Heart left ventricle (tissue), 13 donors: ENCODE results near the gene SLC5A12.

Experiments
- CTCF ChIP-seq, 12 donors: fragments of 200-600 bp; sonication (generic) in 4 of 12; IDR thresholded peaks; one replicate each; pipeline versions ENCODE4 v1.5.0 to v1.8.0; 2018 to 2022; ENCODE audit warnings: antibody characterized with exemption in 12 of 12, mild to moderate bottlenecking in 5 of 12
- POLR2A ChIP-seq, 2 donors: fragments of 450-650 bp; IDR thresholded peaks; one replicate each; pipeline ENCODE4 v1.6.1; 2017; ENCODE audit warnings: antibody characterized with exemption in 2 of 2, mild to moderate bottlenecking in 2 of 2, moderate library complexity in 2 of 2
- donor health status: ischemic (EF 13 %, LVEDD 7.1; RV severe dilation, severe dysfunction).
- donor health status: DM: no; HTN: yes; CAD: no.
- donor health status: DM: no; HTN: no; CAD: no.
- donor health status: ischemic (EF 25% LVEDD 6.9; RV normal size, moderate dysfunction).
- donor health status: ischemic (EF 25% LVEDD 5.7; RV mildly dilated, moderate dysfunction).
- donor health status: ischemic (EF 35%, LVEDD 5.7; RV mildly dilated, moderate dysfunction).
- donor health status: nonischemic (EF 11% LVEDD 7.7; RV severe dilation, severe dysfunction).
- donor health status: DM: yes; HTN: yes; CAD: no.
- donor health status: PGD.
- donor health status: ischemic (EF 29% LVEDD 5.4; RV normal size, mild dysfunction).
- donor health status: nonischemic (EF 23%, LVEDD 6.1; RV moderate dilation, normal function).

DNA sequence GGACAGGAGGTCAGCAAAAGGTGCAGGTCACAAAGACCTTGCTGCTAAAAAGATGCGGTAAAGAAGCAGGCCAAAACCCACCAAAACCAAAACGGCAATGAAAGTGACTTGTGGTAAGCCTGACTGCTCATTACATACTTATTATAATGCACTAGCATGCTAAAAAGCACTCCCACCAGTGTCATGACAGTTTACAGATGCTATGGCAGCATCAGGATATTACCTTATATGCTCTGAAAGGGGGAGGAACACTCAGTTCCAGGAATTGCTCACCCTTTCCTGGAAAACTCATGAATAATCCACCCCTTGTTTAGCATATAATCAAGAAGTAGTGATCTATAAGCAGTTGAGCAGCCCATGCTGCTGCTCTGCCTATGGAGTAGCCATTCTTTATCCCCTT, 45.2 kb upstream of the SLC5A12 start:
- TF ChIP-seq CTCF (IDR thresholded peaks at IDR 0.05) (no peak), POLR2A (IDR thresholded peaks at IDR 0.05) (no peak)
